CD4-positive, alpha-beta memory T cell (primary cell): ENCODE results near the gene SERPINF2. TPM values are rescaled to one million over a fixed set of nuclear protein-coding genes. Genes with fewer than 3 reads are reported as not detected.
"Not testable (repeated sequence)": the region's sequence is repeated elsewhere in the genome, so short reads cannot be mapped to it uniquely, and the experiment has no call there.

Experiments
- CTCF ChIA-PET: fragments of 350-600 bp; sonication (Branson Sonifier 250); formaldehyde crosslinking; loops from one replicate; lab custom pipeline; 2021; ENCODE audit warnings: inconsistent platforms; ENCODE audit not compliant: partially characterized antibody; lab: Charles Lee
- POLR2A ChIA-PET: fragments of 350-600 bp; sonication (Branson Sonifier 250); formaldehyde crosslinking; loops from one replicate; lab custom pipeline; 2021; ENCODE audit not compliant: partially characterized antibody; lab: Charles Lee
- DNase-seq, 5 donors: peaks; one replicate each; pipeline versions ENCODE4 v3.0.0 to v3.0.0-alpha.2; 2020 to 2022; ENCODE audit warnings: mixed read lengths in 1 of 5
- H3K27ac ChIP-seq: one replicate; pipeline ENCODE4 v1.7.0; 2013; ENCODE audit warnings: low read depth, low read length
- H3K27me3 ChIP-seq: 2 replicates; pipeline ENCODE4 v1.7.0; 2013; ENCODE audit warnings: mild to moderate bottlenecking, low read length, moderate library complexity; ENCODE audit not compliant: insufficient read depth
- H3K36me3 ChIP-seq: 2 replicates; pipeline ENCODE4 v1.7.0; 2013; ENCODE audit warnings: mild to moderate bottlenecking, low read length, moderate library complexity; ENCODE audit not compliant: insufficient read depth
- H3K4me1 ChIP-seq: 2 replicates; pipeline ENCODE4 v1.7.0; 2013; ENCODE audit warnings: mild to moderate bottlenecking, low read length, moderate library complexity; ENCODE audit not compliant: insufficient read depth
- H3K4me3 ChIP-seq, 2 donors: one replicate each; pipeline ENCODE4 v1.7.0; 2013; ENCODE audit warnings: low read length in 2 of 2, mild to moderate bottlenecking in 1 of 2
- H3K9me3 ChIP-seq, 2 donors: one replicate each; pipeline ENCODE4 v1.7.0; 2013; ENCODE audit warnings: low read length in 2 of 2, control low read depth in 1 of 2; ENCODE audit not compliant: control insufficient read depth in 1 of 2
- H3K27ac Mint-ChIP-seq, 7 donors: one replicate each; pipeline ENCODE4 v1.8.0; 2020 to 2021; ENCODE audit warnings: mixed read lengths in 7 of 7, mild to moderate bottlenecking in 6 of 7, inconsistent platforms in 3 of 7, moderate library complexity in 3 of 7
- H3K27me3 Mint-ChIP-seq, 2 donors: one replicate each; pipeline ENCODE4 v1.8.0; 2020 to 2021; ENCODE audit warnings: mixed read lengths in 2 of 2
- H3K36me3 Mint-ChIP-seq, 2 donors: one replicate each; pipeline ENCODE4 v1.8.0; 2020 to 2021; ENCODE audit warnings: mixed read lengths in 2 of 2, inconsistent platforms in 1 of 2, mild to moderate bottlenecking in 1 of 2
- H3K4me1 Mint-ChIP-seq, 4 donors: one replicate each; pipeline ENCODE4 v1.8.0; 2020 to 2021; ENCODE audit warnings: mixed read lengths in 4 of 4, mild to moderate bottlenecking in 1 of 4
- H3K4me3 Mint-ChIP-seq, 8 donors: one replicate each; pipeline ENCODE4 v1.8.0; 2020 to 2021; ENCODE audit warnings: mixed read lengths in 8 of 8, mild to moderate bottlenecking in 7 of 8, moderate library complexity in 6 of 8, inconsistent platforms in 3 of 8
- H3K9me3 Mint-ChIP-seq, 8 donors: one replicate each; pipeline ENCODE4 v1.8.0; 2020 to 2021; ENCODE audit warnings: mixed read lengths in 8 of 8, mild to moderate bottlenecking in 5 of 8, inconsistent platforms in 3 of 8, moderate library complexity in 1 of 8
- intact Hi-C: fragments of 100-400 bp; cut with micrococcal nuclease; formaldehyde crosslinking; loops from one replicate; pipeline ENCODE4 v1.15.1; 2023
- polyA plus RNA-seq, 2 donors: library from polyadenylated mRNA; unstranded; fragments of 300-500 nt; fragmentation: Illumina TruSeq; gene quantifications; one replicate each; pipeline ENCODE4 v1.2.3, GENCODE V29; 2021
- total RNA-seq, 2 experiments: library from RNA; stranded (reverse); gene quantifications; one replicate each; pipeline ENCODE4 v1.2.3, GENCODE V29; 2021

Gene SERPINF2
- total RNA-seq (1 to 10 TPM in 1 of 2 experiments, under 1 TPM in 1; 0.19 to 1.3 TPM), polyA plus RNA-seq (under 1 TPM in 1 of 2 donors, not detected in 1; 0.14 TPM)

- DNase-seq: no peak
- Mint-ChIP-seq H3K27me3 (no peaks in the 10 kb centered on the region), H3K9me3 (no peaks in the 10 kb centered on the region), H3K4me3 (no peak within 1 kb of the TSS), H3K27ac (peak within 1 kb of the TSS in 5 of 7 donors; percentile 57 to 74 (median 65)), H3K4me1 (peaks cover 0 to 2% (median 0%) of the 10 kb centered on the region in 4 donors), H3K36me3 (no peaks in the 10 kb centered on the region)
- H3K27me3 ChIP-seq: no peaks in the 10 kb centered on the region
- no peak within 1 kb of the TSS for H3K4me3 ChIP-seq
- no peaks in the 10 kb centered on the region for H3K9me3 ChIP-seq
- H3K4me1 ChIP-seq: no peaks in the 10 kb centered on the region
- ChIA-PET POLR2A (interaction anchor here (1.5 to 1.9 kb wide), 2 partner anchors 12 to 26 kb away, joined by 3 to 5 read pairs; no protein-coding TSS in a partner anchor), CTCF (no interaction called here)
- no peak within 1 kb of the TSS for H3K27ac ChIP-seq
- no peaks in the 10 kb centered on the region for H3K36me3 ChIP-seq
- intact Hi-C loops: no loop called here
Measured at GRCh38 chr17:1742371-1743087, at the start of gene SERPINF2. TSS of gene SERPINF2 (plus strand) at chr17:1742871. CDS start at chr17:1744996, 2,125 bp downstream.

GRCh38 chr17:1693339-1693738, 49.3 kb upstream of the SERPINF2 start:
- H3K4me3 ChIP-seq: no peak overlapping the region
- no peak overlapping the region for H3K27ac ChIP-seq
- intact Hi-C loops: no loop called here
- DNase-seq: no peak
- no peaks in the 10 kb centered on the region for H3K9me3 ChIP-seq
- Mint-ChIP-seq H3K9me3 (peaks cover 0 to 4% (median 0%) of the 10 kb centered on the region in 8 donors), H3K4me1 (no peaks in the 10 kb centered on the region), H3K27ac (peak overlapping the region in 1 of 7 donors; percentile 26), H3K4me3 (no peak overlapping the region), H3K36me3 (no peaks in the 10 kb centered on the region), H3K27me3 (peaks cover 0 to 4% of the 10 kb centered on the region in 2 donors)
- H3K36me3 ChIP-seq: no peaks in the 10 kb centered on the region
- ChIA-PET CTCF (interaction anchor here (0.5 kb wide), 1 partner anchor 168 kb away, joined by 3 read pairs; no protein-coding TSS in a partner anchor), POLR2A (no interaction called here)
- no peaks in the 10 kb centered on the region for H3K27me3 ChIP-seq
- H3K4me1 ChIP-seq: no peaks in the 10 kb centered on the region

GRCh38 chr17:1695365-1695764, 47.3 kb upstream of the SERPINF2 start:
- DNase-seq: no peak
- Histone ChIP-seq H3K4me3 (no peak overlapping the region), H3K9me3 (no peaks in the 10 kb centered on the region), H3K36me3 (no peaks in the 10 kb centered on the region), H3K27me3 (no peaks in the 10 kb centered on the region), H3K27ac (no peak overlapping the region), H3K4me1 (no peaks in the 10 kb centered on the region)
- Mint-ChIP-seq H3K9me3 (peaks cover 0 to 4% (median 0%) of the 10 kb centered on the region in 8 donors), H3K4me1 (no peaks in the 10 kb centered on the region), H3K4me3 (no peak overlapping the region), H3K36me3 (no peaks in the 10 kb centered on the region), H3K27me3 (peaks cover 0 to 4% of the 10 kb centered on the region in 2 donors), H3K27ac (no peak overlapping the region)
- intact Hi-C loops: no loop called here
- ChIA-PET POLR2A (no interaction called here), CTCF (no interaction called here)

- Mint-ChIP-seq H3K27me3 (peaks cover 0 to 2% of the 10 kb centered on the region in 2 donors), H3K27ac (no peak overlapping the region), H3K4me1 (no peaks in the 10 kb centered on the region), H3K36me3 (no peaks in the 10 kb centered on the region), H3K4me3 (no peak overlapping the region), H3K9me3 (peaks cover 0 to 1% (median 0%) of the 10 kb centered on the region in 8 donors)
- H3K36me3 ChIP-seq: no peaks in the 10 kb centered on the region
- no peaks in the 10 kb centered on the region for H3K27me3 ChIP-seq
- H3K27ac ChIP-seq: no peak overlapping the region
- no peak for DNase-seq
- no peaks in the 10 kb centered on the region for H3K9me3 ChIP-seq
- CTCF ChIA-PET: no interaction called here
- intact Hi-C loops: no loop called here
- H3K4me1 ChIP-seq: no peaks in the 10 kb centered on the region
- POLR2A ChIA-PET: no interaction called here
- H3K4me3 ChIP-seq: no peak overlapping the region
Measured at GRCh38 chr17:1697681-1698080, 45.0 kb upstream of the SERPINF2 start.

- H3K36me3 ChIP-seq, H3K4me1 ChIP-seq, H3K4me3 ChIP-seq, H3K36me3 Mint-ChIP-seq, H3K27me3 ChIP-seq, H3K9me3 Mint-ChIP-seq, POLR2A ChIA-PET, H3K9me3 ChIP-seq, H3K27ac Mint-ChIP-seq, H3K4me1 Mint-ChIP-seq, intact Hi-C loops, DNase-seq, H3K4me3 Mint-ChIP-seq, H3K27ac ChIP-seq, H3K27me3 Mint-ChIP-seq: not testable (repeated sequence)
- CTCF ChIA-PET: interaction anchor here (1.5 kb wide), 1 partner anchor 17 kb away, joined by 3 read pairs; no protein-coding TSS in a partner anchor
Measured at GRCh38 chr17:1699891-1700290, 42.8 kb upstream of the SERPINF2 start.

- peaks cover 10% of the 10 kb centered on the region for H3K4me1 ChIP-seq
- H3K9me3 ChIP-seq: no peaks in the 10 kb centered on the region
- Mint-ChIP-seq H3K9me3 (no peaks in the 10 kb centered on the region), H3K36me3 (no peaks in the 10 kb centered on the region), H3K4me1 (peaks cover 5 to 14% (median 9%) of the 10 kb centered on the region in 4 donors), H3K4me3 (no peak overlapping the region), H3K27ac (no peak overlapping the region), H3K27me3 (peaks cover 0 to 6% of the 10 kb centered on the region in 2 donors)
- H3K27me3 ChIP-seq: no peaks in the 10 kb centered on the region
- no peak overlapping the region for H3K4me3 ChIP-seq
- intact Hi-C loops: no loop called here
- ChIA-PET CTCF (no interaction called here), POLR2A (no interaction called here)
- no peak overlapping the region for H3K27ac ChIP-seq
- no peak for DNase-seq
- H3K36me3 ChIP-seq: no peaks in the 10 kb centered on the region
Measured at GRCh38 chr17:1703063-1703462, 39.6 kb upstream of the SERPINF2 start.

GRCh38 chr17:1705004-1705403, 37.7 kb upstream of the SERPINF2 start:
- Mint-ChIP-seq H3K27ac (peak overlapping the region in 5 of 7 donors; percentile 7 to 90 (median 73)), H3K36me3 (no peaks in the 10 kb centered on the region), H3K4me3 (peak overlapping the region in 2 of 8 donors; percentile 7 to 68), H3K4me1 (peaks cover 7 to 14% (median 10%) of the 10 kb centered on the region in 4 donors), H3K27me3 (peaks cover 0 to 6% of the 10 kb centered on the region in 2 donors), H3K9me3 (no peaks in the 10 kb centered on the region)
- ChIA-PET CTCF (no interaction called here), POLR2A (interaction anchor here (0.9 kb wide), 1 partner anchor 21 kb away, joined by 3 read pairs; no protein-coding TSS in a partner anchor)
- Histone ChIP-seq H3K4me3 (no peak overlapping the region), H3K27ac (no peak overlapping the region), H3K9me3 (no peaks in the 10 kb centered on the region), H3K27me3 (no peaks in the 10 kb centered on the region), H3K4me1 (peaks cover 15% of the 10 kb centered on the region), H3K36me3 (no peaks in the 10 kb centered on the region)
- DNase-seq: no peak
- intact Hi-C loops: no loop called here
